Activated CD8-positive, alpha-beta memory T cell treated with anti-CD3 and anti-CD28 coated beads, Interleukin-2, amount 10 ng/mL, durations not matched to agents 7 days and 5 days (primary cell): Measurements from ENCODE around the gene DYSF. TPM values are rescaled to one million over a fixed set of nuclear protein-coding genes. Genes with fewer than 3 reads are reported as not detected.

Experiments used
- ATAC-seq: fragments of 150-1000 bp; cut with Tn5 transposase; one replicate; pipeline ENCODE4 v1.10.0; 2021; ENCODE audit warnings: moderate library complexity
- CTCF ChIA-PET: fragments of 350-600 bp; sonication (Branson Sonifier 250); formaldehyde crosslinking; loops from one replicate; lab custom pipeline; 2021; ENCODE audit warnings: antibody characterized with exemption; lab: Charles Lee
- DNase-seq: peaks from one replicate; pipeline ENCODE4 v3.0.0-alpha.2; 2020
- H3K27ac Mint-ChIP-seq: one replicate; pipeline ENCODE4 v1.8.0; 2021; ENCODE audit warnings: mild to moderate bottlenecking, mixed read lengths
- H3K27me3 Mint-ChIP-seq: one replicate; pipeline ENCODE4 v1.8.0; 2021; ENCODE audit warnings: mixed read lengths
- H3K36me3 Mint-ChIP-seq: one replicate; pipeline ENCODE4 v1.8.0; 2021; ENCODE audit warnings: mild to moderate bottlenecking, mixed read lengths
- H3K4me1 Mint-ChIP-seq: one replicate; pipeline ENCODE4 v1.8.0; 2021; ENCODE audit warnings: mixed read lengths
- H3K4me3 Mint-ChIP-seq: one replicate; pipeline ENCODE4 v1.8.0; 2021; ENCODE audit warnings: mild to moderate bottlenecking, moderate library complexity, mixed read lengths
- H3K9me3 Mint-ChIP-seq: one replicate; pipeline ENCODE4 v1.8.0; 2022; ENCODE audit warnings: low read depth, mixed read lengths
- total RNA-seq, 2 experiments: library from RNA; stranded (reverse); gene quantifications; one replicate each; pipeline ENCODE4 v1.2.3, GENCODE V29; 2021

The DYSF gene
- total RNA-seq, 2 experiments from 2014 or later: 7.3 to 8.9 TPM

- H3K4me3 Mint-ChIP-seq: no peak overlapping the region
- no peak for ATAC-seq
- CTCF ChIA-PET: no interaction called here
- no peaks in the 10 kb centered on the region for H3K27me3 Mint-ChIP-seq
- H3K36me3 Mint-ChIP-seq: no peaks in the 10 kb centered on the region
- no peak for DNase-seq
- peaks cover 22% of the 10 kb centered on the region for H3K4me1 Mint-ChIP-seq
- H3K27ac Mint-ChIP-seq: no peak overlapping the region
- H3K9me3 Mint-ChIP-seq: no peaks in the 10 kb centered on the region
Observed at GRCh38 chr2:71599038-71599437, 145.7 kb downstream of the DYSF start.

- Mint-ChIP-seq H3K4me3 (no peak overlapping the region), H3K36me3 (no peaks in the 10 kb centered on the region), H3K4me1 (peaks cover 28% of the 10 kb centered on the region), H3K27ac (no peak overlapping the region), H3K9me3 (no peaks in the 10 kb centered on the region), H3K27me3 (no peaks in the 10 kb centered on the region)
- CTCF ChIA-PET: no interaction called here
- ATAC-seq: no peak
- no peak for DNase-seq
Observed at GRCh38 chr2:71599646-71600236, 146.4 kb downstream of the DYSF start.

- Mint-ChIP-seq H3K4me3 (no peak overlapping the region), H3K27me3 (no peaks in the 10 kb centered on the region), H3K27ac (no peak overlapping the region), H3K4me1 (peaks cover 33% of the 10 kb centered on the region), H3K36me3 (no peaks in the 10 kb centered on the region), H3K9me3 (no peaks in the 10 kb centered on the region)
- DNase-seq (no peak), ATAC-seq (no peak)
- CTCF ChIA-PET: no interaction called here
Observed at GRCh38 chr2:71600555-71600954, 147.2 kb downstream of the DYSF start.

GRCh38 chr2:71601136-71602114 is 148.1 kb downstream of the DYSF start:
- Mint-ChIP-seq H3K36me3 (no peaks in the 10 kb centered on the region), H3K27me3 (no peaks in the 10 kb centered on the region)

GRCh38 chr2:71602115-71602495 is 148.7 kb downstream of the DYSF start:
- Mint-ChIP-seq H3K27me3 (no peaks in the 10 kb centered on the region), H3K4me1 (peaks cover 33% of the 10 kb centered on the region), H3K27ac (no peak overlapping the region), H3K9me3 (no peaks in the 10 kb centered on the region), H3K4me3 (no peak overlapping the region), H3K36me3 (no peaks in the 10 kb centered on the region)
- DNase-seq (no peak), ATAC-seq (no peak)
- CTCF ChIA-PET: no interaction called here

More at GRCh38 chr2:71601136-71602114, 148.1 kb downstream of the DYSF start:
- Mint-ChIP-seq H3K27ac (no peak overlapping the region), H3K4me3 (no peak overlapping the region), H3K9me3 (no peaks in the 10 kb centered on the region), H3K4me1 (peaks cover 33% of the 10 kb centered on the region)
- no peak for ATAC-seq
- CTCF ChIA-PET: no interaction called here
- no peak for DNase-seq

GRCh38 chr2:71602581-71602980 is 149.2 kb downstream of the DYSF start:
- Mint-ChIP-seq H3K9me3 (no peaks in the 10 kb centered on the region), H3K4me1 (peaks cover 33% of the 10 kb centered on the region), H3K27ac (no peak overlapping the region), H3K4me3 (no peak overlapping the region), H3K36me3 (no peaks in the 10 kb centered on the region), H3K27me3 (no peaks in the 10 kb centered on the region)
- CTCF ChIA-PET: no interaction called here
- no peak for DNase-seq
- ATAC-seq: no peak

GRCh38 chr2:71603311-71603811 is 150.0 kb downstream of the DYSF start:
- Mint-ChIP-seq H3K4me3 (no peak overlapping the region), H3K36me3 (no peaks in the 10 kb centered on the region), H3K4me1 (peaks cover 33% of the 10 kb centered on the region), H3K9me3 (no peaks in the 10 kb centered on the region), H3K27ac (no peak overlapping the region), H3K27me3 (no peaks in the 10 kb centered on the region)
- CTCF ChIA-PET: interaction anchor here (1.0 to 1.2 kb wide), 2 partner anchors 55 to 57 kb away, joined by 3 read pairs; no protein-coding TSS in a partner anchor
- no peak for DNase-seq
- no peak for ATAC-seq

GRCh38 chr2:71603851-71604725 is 150.7 kb downstream of the DYSF start:
- CTCF ChIA-PET: interaction anchor here (1.0 to 1.2 kb wide), 2 partner anchors 55 to 58 kb away, joined by 3 read pairs; no protein-coding TSS in a partner anchor
- Mint-ChIP-seq H3K27me3 (no peaks in the 10 kb centered on the region), H3K4me3 (no peak overlapping the region), H3K27ac (no peak overlapping the region), H3K4me1 (peaks cover 33% of the 10 kb centered on the region), H3K36me3 (no peaks in the 10 kb centered on the region), H3K9me3 (no peaks in the 10 kb centered on the region)
- DNase-seq: no peak
- ATAC-seq: no peak

GRCh38 chr2:71604726-71605120 is 151.4 kb downstream of the DYSF start:
- Mint-ChIP-seq H3K4me1 (peaks cover 33% of the 10 kb centered on the region), H3K27me3 (no peaks in the 10 kb centered on the region), H3K9me3 (no peaks in the 10 kb centered on the region), H3K4me3 (no peak overlapping the region), H3K36me3 (no peaks in the 10 kb centered on the region), H3K27ac (no peak overlapping the region)
- CTCF ChIA-PET: no interaction called here
- no peak for DNase-seq
- ATAC-seq: no peak

GRCh38 chr2:71605173-71605641 is 151.8 kb downstream of the DYSF start:
- CTCF ChIA-PET: no interaction called here
- H3K36me3 Mint-ChIP-seq: no peaks in the 10 kb centered on the region

GRCh38 chr2:71605781-71606241 is 152.4 kb downstream of the DYSF start:
- DNase-seq (no peak), ATAC-seq (no peak)
- H3K36me3 Mint-ChIP-seq: no peaks in the 10 kb centered on the region
- no peak overlapping the region for H3K27ac Mint-ChIP-seq
- H3K9me3 Mint-ChIP-seq: no peaks in the 10 kb centered on the region
- no peaks in the 10 kb centered on the region for H3K27me3 Mint-ChIP-seq
- peaks cover 33% of the 10 kb centered on the region for H3K4me1 Mint-ChIP-seq
- CTCF ChIA-PET: no interaction called here
- no peak overlapping the region for H3K4me3 Mint-ChIP-seq

More at GRCh38 chr2:71605173-71605641, 151.8 kb downstream of the DYSF start:
- Mint-ChIP-seq H3K9me3 (no peaks in the 10 kb centered on the region), H3K4me3 (no peak overlapping the region), H3K4me1 (peaks cover 33% of the 10 kb centered on the region), H3K27ac (no peak overlapping the region), H3K27me3 (no peaks in the 10 kb centered on the region)
- ATAC-seq (no peak), DNase-seq (no peak)

GRCh38 chr2:71606244-71606643 is 152.9 kb downstream of the DYSF start:
- Mint-ChIP-seq H3K9me3 (no peaks in the 10 kb centered on the region), H3K27ac (no peak overlapping the region), H3K4me3 (no peak overlapping the region), H3K27me3 (no peaks in the 10 kb centered on the region), H3K4me1 (peaks cover 33% of the 10 kb centered on the region), H3K36me3 (no peaks in the 10 kb centered on the region)
- CTCF ChIA-PET: no interaction called here
- peak; percentile 29 for DNase-seq
- ATAC-seq: no peak
